ENCODE results near the gene RBKS.

DNA sequence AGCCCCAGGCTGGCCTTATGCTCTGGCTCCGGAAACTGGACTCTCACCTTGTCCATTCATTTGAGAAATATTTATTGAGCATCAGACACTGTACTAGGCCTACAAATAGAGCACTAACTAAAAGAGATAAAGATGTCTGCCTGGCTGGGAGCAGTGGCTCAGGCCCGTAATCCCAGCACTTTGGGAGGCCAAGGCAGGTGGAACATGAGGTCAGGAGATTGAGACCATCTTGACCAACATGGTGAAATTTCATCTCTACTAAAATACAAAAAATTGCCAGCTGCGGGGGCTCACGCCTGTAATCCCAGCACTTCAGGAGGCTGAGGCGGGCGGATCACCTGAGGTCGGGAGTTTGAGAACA lies 126.3 kb downstream of the RBKS start:
- TF ChIP-seq, protein P1, sequence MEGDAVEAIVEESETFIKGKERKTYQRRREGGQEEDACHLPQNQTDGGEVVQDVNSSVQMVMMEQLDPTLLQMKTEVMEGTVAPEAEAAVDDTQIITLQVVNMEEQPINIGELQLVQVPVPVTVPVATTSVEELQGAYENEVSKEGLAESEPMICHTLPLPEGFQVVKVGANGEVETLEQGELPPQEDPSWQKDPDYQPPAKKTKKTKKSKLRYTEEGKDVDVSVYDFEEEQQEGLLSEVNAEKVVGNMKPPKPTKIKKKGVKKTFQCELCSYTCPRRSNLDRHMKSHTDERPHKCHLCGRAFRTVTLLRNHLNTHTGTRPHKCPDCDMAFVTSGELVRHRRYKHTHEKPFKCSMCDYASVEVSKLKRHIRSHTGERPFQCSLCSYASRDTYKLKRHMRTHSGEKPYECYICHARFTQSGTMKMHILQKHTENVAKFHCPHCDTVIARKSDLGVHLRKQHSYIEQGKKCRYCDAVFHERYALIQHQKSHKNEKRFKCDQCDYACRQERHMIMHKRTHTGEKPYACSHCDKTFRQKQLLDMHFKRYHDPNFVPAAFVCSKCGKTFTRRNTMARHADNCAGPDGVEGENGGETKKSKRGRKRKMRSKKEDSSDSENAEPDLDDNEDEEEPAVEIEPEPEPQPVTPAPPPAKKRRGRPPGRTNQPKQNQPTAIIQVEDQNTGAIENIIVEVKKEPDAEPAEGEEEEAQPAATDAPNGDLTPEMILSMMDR (IDR thresholded peaks at IDR 0.05) = no peak
- TF ChIP-seq GATA2 (CRISPR knock-in tag; IDR thresholded peaks at IDR 0.05) (no peak), POLR2AphosphoS5 (IDR thresholded peaks at IDR 0.05; ENCODE audit: low read depth, low read length) (no peak), TEAD4 (IDR thresholded peaks at IDR 0.05; ENCODE audit: borderline replicate concordance, insufficient read depth) (no peak), FOXM1 (IDR thresholded peaks at IDR 0.05; ENCODE audit: low read depth) (no peak), EZH2phosphoT487 (IDR thresholded peaks at IDR 0.05; ENCODE audit: borderline replicate concordance, low read depth) (no peak), YY1 (IDR thresholded peaks at IDR 0.05; ENCODE audit: low read depth) (no peak), SIN3A (IDR thresholded peaks at IDR 0.05; ENCODE audit: borderline replicate concordance, low read depth, low read length) (no peak), JUND (IDR thresholded peaks at IDR 0.05) (no peak)
- TF ChIP-seq, protein P2, sequence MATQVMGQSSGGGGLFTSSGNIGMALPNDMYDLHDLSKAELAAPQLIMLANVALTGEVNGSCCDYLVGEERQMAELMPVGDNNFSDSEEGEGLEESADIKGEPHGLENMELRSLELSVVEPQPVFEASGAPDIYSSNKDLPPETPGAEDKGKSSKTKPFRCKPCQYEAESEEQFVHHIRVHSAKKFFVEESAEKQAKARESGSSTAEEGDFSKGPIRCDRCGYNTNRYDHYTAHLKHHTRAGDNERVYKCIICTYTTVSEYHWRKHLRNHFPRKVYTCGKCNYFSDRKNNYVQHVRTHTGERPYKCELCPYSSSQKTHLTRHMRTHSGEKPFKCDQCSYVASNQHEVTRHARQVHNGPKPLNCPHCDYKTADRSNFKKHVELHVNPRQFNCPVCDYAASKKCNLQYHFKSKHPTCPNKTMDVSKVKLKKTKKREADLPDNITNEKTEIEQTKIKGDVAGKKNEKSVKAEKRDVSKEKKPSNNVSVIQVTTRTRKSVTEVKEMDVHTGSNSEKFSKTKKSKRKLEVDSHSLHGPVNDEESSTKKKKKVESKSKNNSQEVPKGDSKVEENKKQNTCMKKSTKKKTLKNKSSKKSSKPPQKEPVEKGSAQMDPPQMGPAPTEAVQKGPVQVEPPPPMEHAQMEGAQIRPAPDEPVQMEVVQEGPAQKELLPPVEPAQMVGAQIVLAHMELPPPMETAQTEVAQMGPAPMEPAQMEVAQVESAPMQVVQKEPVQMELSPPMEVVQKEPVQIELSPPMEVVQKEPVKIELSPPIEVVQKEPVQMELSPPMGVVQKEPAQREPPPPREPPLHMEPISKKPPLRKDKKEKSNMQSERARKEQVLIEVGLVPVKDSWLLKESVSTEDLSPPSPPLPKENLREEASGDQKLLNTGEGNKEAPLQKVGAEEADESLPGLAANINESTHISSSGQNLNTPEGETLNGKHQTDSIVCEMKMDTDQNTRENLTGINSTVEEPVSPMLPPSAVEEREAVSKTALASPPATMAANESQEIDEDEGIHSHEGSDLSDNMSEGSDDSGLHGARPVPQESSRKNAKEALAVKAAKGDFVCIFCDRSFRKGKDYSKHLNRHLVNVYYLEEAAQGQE (IDR thresholded peaks at IDR 0.05; ENCODE audit: low read depth, low read length) = no peak
- TF ChIP-seq, protein P3, sequence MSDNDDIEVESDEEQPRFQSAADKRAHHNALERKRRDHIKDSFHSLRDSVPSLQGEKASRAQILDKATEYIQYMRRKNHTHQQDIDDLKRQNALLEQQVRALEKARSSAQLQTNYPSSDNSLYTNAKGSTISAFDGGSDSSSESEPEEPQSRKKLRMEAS (IDR thresholded peaks at IDR 0.05; ENCODE audit: low read depth) = no peak

All from SK-N-SH (cell line).